Right cardiac atrium (tissue), 5 donors: ENCODE data around the gene SLC22A2. TPM values are rescaled to one million over a fixed set of nuclear protein-coding genes. Genes with fewer than 3 reads are reported as not detected.

Experiments
- ATAC-seq, 2 donors: fragments of 200-7000 bp; cut with Tn5 transposase; one replicate each; pipeline versions ENCODE4 v1.8.0 to v1.9.1; 2020; ENCODE audit warnings: moderate library complexity in 2 of 2, mild to moderate bottlenecking in 1 of 2
- DNase-seq, 3 donors: peaks; one replicate each; pipeline ENCODE4 v3.0.0-alpha.2; 2020
- H3K27ac ChIP-seq: one replicate; pipeline ENCODE4 v1.5.1; 2013; ENCODE audit warnings: mild to moderate bottlenecking, low read length, control low read depth, moderate library complexity
- H3K27me3 ChIP-seq: one replicate; pipeline ENCODE4 v1.6.1; 2013; ENCODE audit not compliant: control insufficient read depth, insufficient read depth
- H3K4me1 ChIP-seq: one replicate; pipeline ENCODE4 v1.6.1; 2013; ENCODE audit warnings: low read length; ENCODE audit not compliant: control insufficient read depth, insufficient read depth
- H3K4me3 ChIP-seq: one replicate; pipeline ENCODE4 v1.5.1; 2013; ENCODE audit warnings: low read length, control low read depth
- H3K9me3 ChIP-seq: one replicate; pipeline ENCODE4 v1.6.1; 2013; ENCODE audit warnings: low read length; ENCODE audit not compliant: control insufficient read depth
- WGBS: extraction: QIAGEN DNeasy Blood & Tissue Kit; methylation state at CpG from one replicate; pipeline ENCODE4 v1.1.7; 2013; 5-methylcytosine and 5-hydroxymethylcytosine counted together
- intact Hi-C, 4 donors: fragments of 100-400 bp; cut with DNase I; formaldehyde crosslinking; loops; one replicate each; pipeline versions ENCODE4 v1.11.0 to v1.14.0; 2022 to 2023
- polyA plus RNA-seq: library from polyadenylated mRNA; stranded (reverse); fragments of 200-250 nt; gene quantifications from one replicate; pipeline ENCODE4 v1.2.3, GENCODE V29; 2013
- total RNA-seq, 4 donors: library from RNA; stranded (reverse); fragmentation: NEBNext Ultra II Directional; extraction: Animal tissue kit (Norgen Biotek cat#: 25700); gene quantifications; one replicate each; pipeline ENCODE4 v1.2.1, GENCODE V29; 2021
- donor health status: healthy with polysubstance abuse.
- donor health status: DM: no; HTN: yes; CAD: no.
- donor health status: DM: no; HTN: no; CAD: no.
- donor health status: DM: no; HTN: yes; CAD: no; lungs with severe emphysema.
- donor health status: DM: yes; HTN: yes; CAD: no.

SLC22A2 gene
- total and polyA plus RNA-seq, 5 donors: 0.05 TPM; not detected in 4

- Histone ChIP-seq H3K9me3 (no peaks in the 10 kb centered on the region), H3K4me1 (no peaks in the 10 kb centered on the region), H3K27me3 (no peaks in the 10 kb centered on the region), H3K4me3 (no peak overlapping the region), H3K27ac (no peak overlapping the region)
- DNase-seq (no peak), ATAC-seq (no peak)
- intact Hi-C loops: no loop called here
- 75% methylated on average over 6 of the region's 6 CpGs for WGBS
Observed at GRCh38 chr6:160260803-160261450, 2.3 kb upstream of the SLC22A2 start.

- Histone ChIP-seq H3K27ac (no peak overlapping the region), H3K4me1 (no peaks in the 10 kb centered on the region), H3K4me3 (no peak overlapping the region), H3K27me3 (no peaks in the 10 kb centered on the region), H3K9me3 (no peaks in the 10 kb centered on the region)
- ATAC-seq (no peak), DNase-seq (no peak)
- intact Hi-C loops: no loop called here
- 82% methylated on average over 14 of the region's 14 CpGs for WGBS
Observed at GRCh38 chr6:160260367-160260766, 1.7 kb upstream of the SLC22A2 start.

GRCh38 chr6:160259598-160259997 lies 977 bp upstream of the SLC22A2 start:
- peaks cover 2% of the 10 kb centered on the region for H3K27me3 ChIP-seq
- no peaks in the 10 kb centered on the region for H3K4me1 ChIP-seq
- 49% methylated on average over 8 of the region's 8 CpGs for WGBS
- ATAC-seq (no peak), DNase-seq (no peak)
- intact Hi-C loops: no loop called here
- H3K9me3 ChIP-seq: no peaks in the 10 kb centered on the region
- no peak overlapping the region for H3K4me3 ChIP-seq
- H3K27ac ChIP-seq: no peak overlapping the region

GRCh38 chr6:160259143-160259425 lies 463 bp upstream of the SLC22A2 start:
- WGBS: 77% methylated on average over 8 of the region's 8 CpGs
- H3K4me3 ChIP-seq: no peak overlapping the region
- H3K9me3 ChIP-seq: no peaks in the 10 kb centered on the region
- DNase-seq: peak in 2 of 3 donors; percentile 37 to 69
- intact Hi-C loops: no loop called here
- H3K4me1 ChIP-seq: no peaks in the 10 kb centered on the region
- no peak for ATAC-seq
- H3K27me3 ChIP-seq: peaks cover 2% of the 10 kb centered on the region
- no peak overlapping the region for H3K27ac ChIP-seq

- Histone ChIP-seq H3K27me3 (peaks cover 2% of the 10 kb centered on the region), H3K4me3 (no peak overlapping the region), H3K4me1 (no peaks in the 10 kb centered on the region), H3K27ac (no peak overlapping the region), H3K9me3 (no peaks in the 10 kb centered on the region)
- 90% methylated on average over 1 of the region's 1 CpG for WGBS
- intact Hi-C loops: no loop called here
- ATAC-seq: no peak
- DNase-seq: no peak
Observed at GRCh38 chr6:160256445-160256844, 2.2 kb downstream of the SLC22A2 start.

- no peaks in the 10 kb centered on the region for H3K9me3 ChIP-seq
- intact Hi-C loops: no loop called here
- H3K27ac ChIP-seq: no peak overlapping the region
- peaks cover 2% of the 10 kb centered on the region for H3K27me3 ChIP-seq
- DNase-seq (no peak), ATAC-seq (peak in 1 of 2 donors; percentile 41)
- whole genome bisulfite sequencing: 68% methylated on average over 7 of the region's 7 CpGs
- no peaks in the 10 kb centered on the region for H3K4me1 ChIP-seq
- no peak overlapping the region for H3K4me3 ChIP-seq
Observed at GRCh38 chr6:160254467-160255312, 3.9 kb downstream of the SLC22A2 start.

- 74% methylated on average over 1 of the region's 1 CpG for WGBS
- intact Hi-C loops: no loop called here
- no peak overlapping the region for H3K4me3 ChIP-seq
- no peaks in the 10 kb centered on the region for H3K9me3 ChIP-seq
- no peaks in the 10 kb centered on the region for H3K4me1 ChIP-seq
- ATAC-seq (no peak), DNase-seq (no peak)
- peaks cover 2% of the 10 kb centered on the region for H3K27me3 ChIP-seq
- H3K27ac ChIP-seq: no peak overlapping the region
Observed at GRCh38 chr6:160253714-160254113, 4.9 kb downstream of the SLC22A2 start.

- DNase-seq (no peak), ATAC-seq (no peak)
- 39% methylated on average over 3 of the region's 3 CpGs for WGBS
- Histone ChIP-seq H3K4me3 (no peak overlapping the region), H3K27me3 (peaks cover 2% of the 10 kb centered on the region), H3K27ac (no peak overlapping the region), H3K4me1 (no peaks in the 10 kb centered on the region), H3K9me3 (no peaks in the 10 kb centered on the region)
- intact Hi-C loops: no loop called here
Observed at GRCh38 chr6:160253292-160253691, 5.3 kb downstream of the SLC22A2 start.

GRCh38 chr6:160252073-160252813 lies 6.4 kb downstream of the SLC22A2 start:
- Histone ChIP-seq H3K9me3 (no peaks in the 10 kb centered on the region), H3K4me1 (peaks cover 2% of the 10 kb centered on the region), H3K4me3 (no peak overlapping the region), H3K27ac (no peak overlapping the region), H3K27me3 (peaks cover 2% of the 10 kb centered on the region)
- DNase-seq: no peak
- ATAC-seq: no peak
- intact Hi-C loops: no loop called here
- WGBS: 81% methylated on average over 1 of the region's 1 CpG

- Histone ChIP-seq H3K27ac (no peak overlapping the region), H3K4me3 (no peak overlapping the region), H3K27me3 (no peaks in the 10 kb centered on the region), H3K9me3 (no peaks in the 10 kb centered on the region), H3K4me1 (peaks cover 2% of the 10 kb centered on the region)
- no peak for ATAC-seq
- 76% methylated on average over 3 of the region's 3 CpGs for WGBS
- DNase-seq: no peak
- intact Hi-C loops: no loop called here
Observed at GRCh38 chr6:160249671-160250070, 8.9 kb downstream of the SLC22A2 start.

- Histone ChIP-seq H3K4me1 (peaks cover 2% of the 10 kb centered on the region), H3K27ac (no peak overlapping the region), H3K4me3 (no peak overlapping the region), H3K9me3 (no peaks in the 10 kb centered on the region), H3K27me3 (no peaks in the 10 kb centered on the region)
- ATAC-seq: no peak
- no peak for DNase-seq
- intact Hi-C loops: no loop called here
- 77% methylated on average over 1 of the region's 1 CpG for WGBS
Observed at GRCh38 chr6:160248538-160248937, 10.1 kb downstream of the SLC22A2 start.
